ENCODE measurements around the gene CCDC57. TPM values are rescaled to one million over a fixed set of nuclear protein-coding genes. Genes with fewer than 3 reads are reported as not detected.
A peak's percentile ranks its signal among the peaks of the same experiment; 100 is the strongest.

Gene CCDC57
- total and polyA plus RNA-seq, 8 donors: 19.6 to 176 (median 25.4) TPM

DNA sequence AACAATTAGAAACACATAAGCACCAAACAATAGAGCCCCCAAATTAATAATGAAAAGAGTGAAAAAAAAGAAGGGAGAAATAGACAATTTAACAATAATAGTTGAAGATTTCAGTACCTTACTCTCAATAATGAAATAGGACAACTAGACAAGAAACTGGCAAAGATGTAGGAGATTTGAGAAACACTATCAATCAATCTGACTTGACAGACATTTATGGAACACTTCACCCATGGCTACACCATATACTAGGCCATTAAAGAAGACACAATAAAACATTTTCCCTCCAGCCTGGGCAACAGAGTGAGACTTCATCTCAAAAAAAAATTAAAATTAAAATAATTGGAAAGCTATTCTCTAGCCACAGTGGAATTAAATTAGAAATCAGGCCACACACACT is 142.0 kb downstream of the CCDC57 start:
- Histone ChIP-seq H3K4me1 (peaks cover 0 to 6% (median 4%) of the 10 kb centered on the region in 3 donors), H3K9me3 (no peaks in the 10 kb centered on the region), H3K36me3 (no peaks in the 10 kb centered on the region), H3K27me3 (no peaks in the 10 kb centered on the region), H3K4me3 (no peak overlapping the region), H3K27ac (no peak overlapping the region)
- ATAC-seq (no peak), FAIRE-seq (no peak), DNase-seq (no peak)
- intact Hi-C loops (cut with DNase I): no loop called here
- no peak for TF ChIP-seq CTCF (IDR thresholded peaks at IDR 0.05)

- peak within 1 kb of the TSS; percentile 55 to 95 (median 89) for H3K4me3 ChIP-seq
- H3K9me3 ChIP-seq: no peaks in the 10 kb centered on the region
- TF ChIP-seq CTCF (IDR thresholded peaks at IDR 0.05): no peak
- H3K4me1 ChIP-seq: peaks cover 0 to 16% (median 15%) of the 10 kb centered on the region in 3 donors
- FAIRE-seq (no peak), DNase-seq (peak in 5 of 6 donors; percentile 54 to 91 (median 81)), ATAC-seq (peak; percentile 89 to 93 (median 92))
- H3K36me3 ChIP-seq: peaks cover 0 to 6% (median 0%) of the 10 kb centered on the region in 3 donors
- H3K27ac ChIP-seq: peak within 1 kb of the TSS; percentile 69 to 79 (median 72)
- no peaks in the 10 kb centered on the region for H3K27me3 ChIP-seq
- intact Hi-C loops (cut with DNase I): no loop called here
- WGBS, 2 donors: 8 to 10% methylated on average over 63 to 88 of the region's 88 CpGs
These were observed 146.9 kb downstream of the CCDC57 start, which contains the start of gene DUS1L for GRCh38 chr17:82065638-82066303. TSS of gene DUS1L (minus strand) at chr17:82065804. CDS start at chr17:82065059, 745 bp downstream.

DNA sequence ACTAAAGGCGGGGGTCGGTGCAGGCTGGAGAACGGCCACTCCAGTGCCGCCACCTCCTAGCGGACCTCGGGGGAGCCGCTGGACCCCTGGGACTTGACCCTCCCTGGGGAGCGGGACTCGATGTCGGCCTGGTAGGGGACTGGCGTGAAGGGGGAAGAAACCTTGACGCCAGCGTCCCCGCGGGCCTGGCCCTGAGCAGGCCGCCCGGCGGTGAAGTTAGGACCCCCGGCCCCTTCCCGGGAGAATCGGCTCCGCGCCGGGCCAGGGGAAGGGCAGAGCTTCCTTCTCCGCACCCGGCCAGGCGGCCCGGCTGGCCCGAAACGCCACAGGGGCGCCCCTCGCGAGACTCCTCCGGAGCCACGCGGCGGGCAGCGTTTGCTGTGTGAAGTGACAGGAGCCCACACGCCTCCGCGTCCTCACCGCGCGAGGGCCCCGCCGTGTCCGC is 147.4 kb downstream of the CCDC57 start:
- peak overlapping the region in 3 of 4 donors; percentile 10 to 44 (median 26) for H3K27ac ChIP-seq
- TF ChIP-seq CTCF (IDR thresholded peaks at IDR 0.05): no peak
- H3K27me3 ChIP-seq: no peaks in the 10 kb centered on the region
- H3K36me3 ChIP-seq: peaks cover 0 to 11% (median 0%) of the 10 kb centered on the region in 3 donors
- intact Hi-C loops (cut with DNase I): no loop called here
- 0% methylated on average over 21 to 47 of the region's 47 CpGs for WGBS, 2 donors
- FAIRE-seq (no peak), ATAC-seq (peak in 3 of 4 donors; percentile 4 to 24 (median 5)), DNase-seq (peak in 2 of 6 donors; percentile 47 to 82)
- H3K4me3 ChIP-seq: peak overlapping the region; percentile 55 to 95 (median 89)
- H3K4me1 ChIP-seq: peaks cover 0 to 16% (median 15%) of the 10 kb centered on the region in 3 donors
- no peaks in the 10 kb centered on the region for H3K9me3 ChIP-seq

DNA sequence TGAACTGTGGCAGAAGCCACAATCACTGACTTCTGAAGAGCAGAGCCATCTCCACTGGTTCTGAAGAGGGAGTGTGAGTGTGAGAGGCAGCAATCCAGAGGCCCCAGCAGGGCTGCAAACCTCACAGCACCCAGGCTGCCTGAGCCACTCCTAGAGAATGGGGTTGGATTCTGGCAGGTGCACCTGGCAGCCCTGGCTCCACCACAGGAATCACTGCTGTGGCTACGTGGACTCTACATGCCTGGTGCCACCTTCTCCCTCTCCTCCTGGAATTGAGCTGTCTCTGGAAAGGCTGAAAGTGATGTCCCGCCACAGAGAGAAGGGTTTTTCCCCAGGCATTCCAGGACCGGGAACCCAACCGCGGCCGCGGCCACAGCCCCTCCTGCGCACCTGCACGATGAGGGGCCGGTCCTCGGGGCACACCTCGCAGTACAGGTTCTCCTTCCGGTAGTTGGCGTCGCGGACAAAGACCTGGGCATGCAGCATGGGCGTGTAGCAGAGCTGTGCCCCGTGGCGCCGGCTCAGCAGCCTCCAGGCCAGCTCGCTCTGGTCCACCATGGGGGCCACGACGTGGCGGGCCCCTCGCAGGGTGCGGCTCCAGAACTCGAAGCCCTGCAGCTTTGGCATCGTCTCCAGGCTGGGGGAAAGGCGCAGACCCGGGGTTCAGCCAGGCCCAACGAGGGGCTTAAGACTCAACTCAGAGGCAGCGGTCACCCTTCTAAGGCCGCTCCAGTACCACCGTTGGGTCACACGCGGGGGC is 148.0 kb downstream of the CCDC57 start:
- H3K27me3 ChIP-seq: no peaks in the 10 kb centered on the region
- no peaks in the 10 kb centered on the region for H3K9me3 ChIP-seq
- TF ChIP-seq CTCF (IDR thresholded peaks at IDR 0.05): no peak
- H3K4me1 ChIP-seq: peaks cover 0 to 16% (median 15%) of the 10 kb centered on the region in 3 donors
- peak overlapping the region; percentile 55 to 95 (median 89) for H3K4me3 ChIP-seq
- H3K36me3 ChIP-seq: peaks cover 0 to 17% (median 0%) of the 10 kb centered on the region in 3 donors
- intact Hi-C loops (cut with DNase I): no loop called here
- FAIRE-seq (no peak), DNase-seq (peak in 1 of 6 donors; percentile 80), ATAC-seq (peak; percentile 14 to 60 (median 51))
- H3K27ac ChIP-seq: peak overlapping the region in 1 of 4 donors; percentile 26
- 7 to 9% methylated on average over 36 of the region's 36 CpGs for WGBS, 2 donors
